ENCODE data around the gene HDAC10. TPM values are rescaled to one million over a fixed set of nuclear protein-coding genes. Genes with fewer than 3 reads are reported as not detected.

The HDAC10 gene
- total and polyA plus RNA-seq, 2 experiments from 2014 or later = 23.8 to 30.2 TPM

- no peaks in the 10 kb centered on the region for H3K36me3 ChIP-seq (replicated peaks; ENCODE audit: insufficient read depth, low read depth)
- H2AFZ ChIP-seq = no peak overlapping the region
- H3K4me1 ChIP-seq (ENCODE audit: insufficient read depth) = no peaks in the 10 kb centered on the region
- 96% methylated on average over 27 of the region's 31 CpGs for WGBS (ENCODE audit: low lambda C conversion rate, missing lambda C conversion rate)
- no peak overlapping the region for H3K27ac ChIP-seq
- no peak for TF ChIP-seq CTCF (IDR thresholded peaks at IDR 0.05; ENCODE audit: poor library complexity)
- no peak for TF ChIP-seq EZH2 (IDR thresholded peaks at IDR 0.05; ENCODE audit: borderline replicate concordance)
- TF ChIP-seq EZH2phosphoT487 (IDR thresholded peaks at IDR 0.05; ENCODE audit: low read depth, severe bottlenecking, unreplicated experiment) = no peak
- H3K79me2 ChIP-seq = no peaks in the 10 kb centered on the region
- no peaks in the 10 kb centered on the region for H3K27me3 ChIP-seq
- no peaks in the 10 kb centered on the region for H4K20me1 ChIP-seq (ENCODE audit: insufficient read depth, poor library complexity, severe bottlenecking)
- H3K9me3 ChIP-seq (ENCODE audit: low read depth) = no peaks in the 10 kb centered on the region
- no peak for DNase-seq (ENCODE audit: low spot score)
- no peak overlapping the region for H3K4me2 ChIP-seq
- no peak overlapping the region for H3K4me3 ChIP-seq
- no peaks in the 10 kb centered on the region for H3K9me2 ChIP-seq (replicated peaks; ENCODE audit: insufficient read depth)
These were observed 24.8 kb downstream of the HDAC10 start for GRCh38 chr22:50226063-50226874.

- Histone ChIP-seq H3K9me3 (ENCODE audit: low read depth) (no peaks in the 10 kb centered on the region), H4K20me1 (ENCODE audit: insufficient read depth, poor library complexity, severe bottlenecking) (no peaks in the 10 kb centered on the region), H2AFZ (no peak overlapping the region), H3K9me2 (replicated peaks; ENCODE audit: insufficient read depth) (no peaks in the 10 kb centered on the region), H3K79me2 (no peaks in the 10 kb centered on the region), H3K4me2 (no peak overlapping the region), H3K27ac (no peak overlapping the region), H3K4me3 (no peak overlapping the region), H3K4me1 (ENCODE audit: insufficient read depth) (no peaks in the 10 kb centered on the region), H3K27me3 (no peaks in the 10 kb centered on the region), H3K36me3 (replicated peaks; ENCODE audit: insufficient read depth, low read depth) (no peaks in the 10 kb centered on the region)
- WGBS (ENCODE audit: low lambda C conversion rate, missing lambda C conversion rate) = 94% methylated on average over 20 of the region's 24 CpGs
- TF ChIP-seq EZH2phosphoT487 (IDR thresholded peaks at IDR 0.05; ENCODE audit: low read depth, severe bottlenecking, unreplicated experiment) = no peak
- no peak for TF ChIP-seq EZH2 (IDR thresholded peaks at IDR 0.05; ENCODE audit: borderline replicate concordance)
- TF ChIP-seq CTCF (IDR thresholded peaks at IDR 0.05; ENCODE audit: poor library complexity) = no peak
- DNase-seq (ENCODE audit: low spot score) = no peak
These were observed 25.7 kb downstream of the HDAC10 start for GRCh38 chr22:50225200-50225969.

- TF ChIP-seq EZH2 (IDR thresholded peaks at IDR 0.05; ENCODE audit: borderline replicate concordance) = no peak
- TF ChIP-seq EZH2phosphoT487 (IDR thresholded peaks at IDR 0.05; ENCODE audit: low read depth, severe bottlenecking, unreplicated experiment) = no peak
- no peak for TF ChIP-seq CTCF (IDR thresholded peaks at IDR 0.05; ENCODE audit: poor library complexity)
- WGBS (ENCODE audit: low lambda C conversion rate, missing lambda C conversion rate) = 96% methylated on average over 16 of the region's 16 CpGs
- Histone ChIP-seq H3K4me1 (ENCODE audit: insufficient read depth) (no peaks in the 10 kb centered on the region), H2AFZ (no peak overlapping the region), H3K4me2 (no peak overlapping the region), H3K79me2 (no peaks in the 10 kb centered on the region), H3K27me3 (no peaks in the 10 kb centered on the region), H3K9me2 (replicated peaks; ENCODE audit: insufficient read depth) (no peaks in the 10 kb centered on the region), H3K9me3 (ENCODE audit: low read depth) (no peaks in the 10 kb centered on the region), H3K27ac (no peak overlapping the region), H4K20me1 (ENCODE audit: insufficient read depth, poor library complexity, severe bottlenecking) (no peaks in the 10 kb centered on the region), H3K4me3 (no peak overlapping the region), H3K36me3 (replicated peaks; ENCODE audit: insufficient read depth, low read depth) (no peaks in the 10 kb centered on the region)
- no peak for DNase-seq (ENCODE audit: low spot score)
These were observed 27.0 kb downstream of the HDAC10 start for GRCh38 chr22:50224071-50224470.
